GM12865 (cell line): ENCODE measurements around the gene APLN.

Source experiments
- DNase-seq: peaks from one replicate; pipeline ENCODE4 v3.0.0; 2010; ENCODE audit warnings: low read depth
- H3K4me3 ChIP-seq: 2 replicates; pipeline ENCODE4 v1.5.1; 2011; ENCODE audit warnings: mild to moderate bottlenecking, low read depth, low read length, control low read depth
- CTCF ChIP-seq: IDR thresholded peaks from 2 replicates; pipeline ENCODE4 v1.5.1; 2011; ENCODE audit warnings: low read length, control low read depth, low read depth, inconsistent platforms; ENCODE audit not compliant: insufficient read depth; ENCODE audit errors: missing control alignments

APLN gene

DNA sequence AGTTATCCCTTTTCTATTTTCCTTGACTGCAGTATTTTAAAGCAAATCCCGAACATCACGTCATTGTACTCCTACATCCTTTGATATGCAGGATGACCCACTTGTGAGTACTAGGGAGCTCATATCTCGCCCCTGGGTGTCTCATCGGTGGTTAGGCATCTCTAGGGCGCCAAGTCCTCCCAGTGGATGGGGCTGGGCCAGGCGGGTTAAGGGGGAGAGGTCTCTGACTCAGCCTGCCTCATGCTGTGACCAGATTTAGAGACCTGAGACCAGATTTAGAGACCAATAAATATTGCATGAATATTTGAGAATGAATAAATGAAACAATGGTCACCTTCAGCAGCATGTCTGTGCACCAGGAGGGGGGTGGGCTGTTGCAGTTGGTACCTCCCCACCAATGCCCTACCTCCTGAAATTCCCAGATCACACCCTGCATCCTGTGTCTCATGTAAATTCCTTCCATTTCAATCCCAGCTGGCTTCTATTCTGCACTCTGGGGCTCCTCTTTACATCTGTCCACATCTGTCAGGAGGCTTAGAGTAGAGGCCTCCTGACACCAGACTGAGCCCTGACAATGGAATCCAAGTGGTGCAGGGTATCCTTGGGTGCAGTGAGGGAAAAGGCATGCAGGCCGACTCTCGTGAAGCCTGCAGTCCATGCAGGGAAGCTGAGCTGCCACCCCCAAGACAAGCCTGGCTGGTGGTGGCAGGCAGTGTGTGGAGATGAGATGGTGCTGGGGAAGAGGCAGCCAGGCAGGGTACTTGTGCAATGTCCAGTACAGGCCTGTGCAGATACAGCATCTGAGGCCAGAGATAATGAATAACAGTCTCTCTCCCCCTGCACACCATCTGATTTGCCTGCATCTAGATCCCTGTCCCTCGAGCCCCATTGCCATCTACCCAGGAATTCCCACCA is 5.2 kb downstream of the APLN start:
- H3K4me3 ChIP-seq: no peak overlapping the region
- TF ChIP-seq CTCF: no peak
- DNase-seq: no peak

GRCh38 chrX:129648514-129649267 is 6.1 kb downstream of the APLN start:
- no peak for DNase-seq
- TF ChIP-seq CTCF: no peak

DNA sequence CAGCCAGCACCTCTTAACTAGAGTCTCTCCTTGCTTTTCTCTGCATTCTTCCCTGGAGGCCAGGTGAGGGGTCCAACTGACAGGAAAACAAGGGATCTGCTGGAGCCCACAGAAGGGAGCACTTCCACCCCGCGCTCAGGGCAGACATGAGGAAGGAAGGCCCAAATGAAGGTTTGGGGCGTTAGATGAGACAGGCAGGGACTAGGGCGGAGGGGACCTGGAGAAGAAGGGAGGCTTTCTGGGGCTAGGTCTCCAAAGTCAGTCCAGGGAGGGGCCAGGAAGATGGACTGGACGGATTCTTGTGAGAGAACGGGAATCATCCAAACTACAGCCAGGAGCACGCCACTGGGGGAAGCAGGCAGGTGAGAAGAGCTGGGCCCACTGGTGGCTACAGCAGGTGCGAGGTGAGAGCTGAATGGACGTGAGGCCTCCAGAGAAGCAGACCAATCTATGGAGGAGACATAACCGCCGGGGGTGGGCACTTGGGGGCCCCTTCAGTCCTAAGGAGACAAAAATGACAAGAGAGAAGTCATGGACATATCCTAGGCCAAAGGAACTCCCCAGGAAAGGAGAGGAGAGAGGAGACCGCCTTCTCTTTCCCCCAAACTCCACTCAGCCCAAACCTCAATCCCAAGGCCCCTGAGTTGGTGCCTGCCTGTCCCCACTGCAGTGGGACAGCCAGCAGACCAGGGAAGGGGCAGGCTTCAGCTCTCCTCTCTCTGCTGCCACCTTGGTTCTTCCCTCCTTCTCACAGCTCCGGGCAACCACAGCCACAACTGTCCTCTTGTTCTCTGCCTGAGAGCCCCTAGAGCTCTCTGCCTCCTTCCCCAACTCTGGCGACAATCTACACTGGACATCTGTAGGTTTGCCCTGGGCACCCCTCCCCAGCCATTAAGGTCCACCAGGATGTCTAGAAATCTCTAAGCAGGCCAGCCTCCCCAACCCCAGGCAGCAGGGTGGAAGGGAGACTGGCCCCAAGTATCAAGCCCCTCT is 7.0 kb downstream of the APLN start:
- TF ChIP-seq CTCF: no peak
- H3K4me3 ChIP-seq: no peak overlapping the region
- no peak for DNase-seq

More at GRCh38 chrX:129648514-129649267, 6.1 kb downstream of the APLN start:
- no peak overlapping the region for H3K4me3 ChIP-seq

DNA sequence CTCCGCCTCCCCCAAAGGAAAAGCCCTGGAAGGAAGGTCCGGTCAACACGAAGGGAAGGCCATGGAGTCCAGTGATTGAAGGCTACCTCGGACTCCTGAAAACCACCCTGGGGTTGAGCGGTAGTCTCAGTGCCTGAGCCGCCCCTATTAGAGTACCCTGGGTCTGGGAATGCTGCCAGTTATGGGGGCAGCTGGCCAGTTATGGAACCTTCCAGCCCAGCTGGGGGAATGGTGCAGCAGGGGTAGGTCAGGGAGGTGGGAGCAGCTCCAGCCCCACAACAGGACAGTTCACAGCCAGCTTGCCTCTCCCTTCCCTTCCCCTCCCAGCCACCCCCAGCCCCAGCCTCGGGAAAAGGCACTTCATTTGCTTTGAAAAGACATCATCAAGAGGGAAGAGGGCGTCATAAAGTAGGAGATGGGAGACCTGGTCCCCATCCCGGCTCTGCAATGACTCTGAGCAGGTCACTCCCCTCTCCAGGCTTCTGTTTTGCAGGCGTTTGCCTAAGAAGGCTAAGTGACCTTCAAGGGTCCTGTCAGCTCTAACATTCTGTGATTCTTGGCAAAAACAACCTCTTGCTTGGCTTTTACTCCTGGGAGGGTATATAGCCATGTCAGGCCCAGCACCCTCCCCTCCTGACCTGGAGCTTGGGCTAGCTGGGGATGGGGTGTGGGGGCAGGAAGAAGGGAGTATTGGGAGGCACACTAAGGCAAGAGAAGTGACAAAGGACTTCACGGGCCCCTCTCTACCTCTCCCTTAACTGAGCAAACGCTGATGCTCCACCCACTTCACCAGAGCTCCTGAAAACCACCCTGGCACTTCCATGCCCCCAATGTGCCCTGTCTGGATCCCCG is 8.0 kb downstream of the APLN start:
- H3K4me3 ChIP-seq: no peak overlapping the region
- no peak for DNase-seq
- no peak for TF ChIP-seq CTCF

DNA sequence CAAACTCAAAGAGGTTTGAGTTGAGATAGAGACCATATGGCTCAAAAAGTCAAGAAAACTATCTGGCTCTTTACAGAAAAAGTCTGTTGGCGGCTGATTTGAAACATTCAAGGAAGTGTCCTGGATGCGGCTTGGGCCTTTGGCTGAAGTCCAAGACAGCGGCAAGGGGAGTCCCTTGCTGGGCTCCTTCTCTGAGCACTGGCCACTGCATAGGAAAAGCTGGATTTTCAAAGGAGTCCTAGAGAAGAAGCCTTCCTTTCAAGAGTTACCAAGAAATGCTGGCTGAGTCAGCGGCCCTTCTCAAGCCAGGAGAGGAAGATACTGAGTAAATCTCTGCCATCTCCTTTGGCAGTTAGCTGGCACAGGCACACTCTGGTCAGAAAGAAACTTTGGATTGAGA is 12.1 kb downstream of the APLN start:
- no peak overlapping the region for H3K4me3 ChIP-seq
- DNase-seq: no peak
- no peak for TF ChIP-seq CTCF

DNA sequence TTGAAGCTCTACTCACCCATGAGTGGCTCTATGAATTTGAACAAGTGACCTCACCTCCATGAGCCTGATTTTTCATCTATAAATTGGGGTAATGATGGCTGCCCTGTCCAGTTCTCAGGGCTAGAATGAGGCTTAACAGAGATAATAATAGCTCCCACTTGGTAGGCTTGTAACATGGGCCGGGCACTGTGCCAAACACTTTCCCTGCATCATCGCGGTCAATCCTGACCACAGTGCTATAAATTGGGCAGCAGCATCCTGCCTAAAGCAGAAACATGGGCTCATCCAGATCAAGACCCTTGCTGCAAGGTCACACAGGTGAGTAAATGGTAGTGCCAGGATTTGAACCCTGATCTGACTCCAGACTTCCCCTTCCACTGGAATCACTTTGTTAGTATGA is 12.8 kb downstream of the APLN start:
- no peak for DNase-seq
- no peak for TF ChIP-seq CTCF
- H3K4me3 ChIP-seq: no peak overlapping the region
